Stimulated activated CD8-positive, alpha-beta memory T cell treated with anti-CD3 and anti-CD28 coated beads, Interleukin-2, amount 100 ng/mL, for 1 hour (primary cell): Measurements from ENCODE around the gene MEIS1.
"Not testable (repeated sequence)": the region's sequence is repeated elsewhere in the genome, so short reads cannot be mapped to it uniquely, and the experiment has no call there.

ENCODE experiments used
- DNase-seq, 2 donors: peaks; one replicate each; pipeline ENCODE4 v3.0.0-alpha.2; 2020; ENCODE audit warnings: low read depth in 2 of 2

Gene MEIS1

GRCh38 chr2:66434679-66435548, at the start of gene MEIS1:
TSS of gene MEIS1 (plus strand) at chr2:66435125. CDS start at chr2:66435857, 732 bp downstream.
- DNase-seq, result no peak

- no peak for DNase-seq
Observed at GRCh38 chr2:66387016-66387753, 47.7 kb upstream of the MEIS1 start.

DNA sequence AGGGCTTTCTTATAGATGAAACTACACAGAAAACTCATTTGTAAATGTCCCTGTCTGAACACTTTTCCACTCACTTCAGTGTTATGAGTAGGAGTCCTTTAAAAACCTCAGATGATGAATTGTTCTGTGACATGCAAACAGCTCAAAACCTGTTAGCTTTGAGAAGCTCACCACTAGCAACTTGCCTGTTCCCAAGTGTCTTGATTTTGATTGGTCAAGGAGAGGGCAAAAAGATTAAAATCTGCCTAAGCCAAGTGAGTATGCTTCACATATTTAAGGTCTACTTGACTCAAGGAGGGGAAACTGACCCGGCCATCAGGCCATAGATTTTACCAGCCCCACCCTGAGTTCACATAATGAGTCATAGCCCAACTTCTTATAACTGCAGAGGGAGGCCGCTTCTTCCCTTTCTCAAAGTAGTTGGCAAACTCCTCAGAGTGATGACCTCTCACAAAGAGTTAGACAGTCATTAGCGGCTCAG, 45.2 kb upstream of the MEIS1 start:
- DNase-seq, result no peak

GRCh38 chr2:66390152-66390551, 44.8 kb upstream of the MEIS1 start:
- DNase-seq, result no peak

DNA sequence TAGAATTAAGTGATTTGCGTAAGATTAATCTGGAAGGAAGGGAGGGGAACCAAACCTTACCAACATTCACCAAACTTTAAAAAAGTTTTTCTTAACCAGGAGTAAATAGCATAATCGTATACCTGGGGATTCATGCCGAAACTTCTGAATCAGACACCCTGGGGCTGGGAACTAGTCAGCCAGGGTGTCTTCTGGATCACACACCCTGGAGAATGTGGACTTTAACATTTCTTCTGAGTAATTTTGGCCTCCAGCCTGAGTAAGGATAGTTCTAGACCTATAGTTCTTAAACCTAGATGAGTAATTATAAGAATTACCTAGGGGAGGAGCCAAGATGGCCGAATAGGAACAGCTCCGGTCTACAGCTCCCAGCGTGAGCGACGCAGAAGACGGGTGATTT, 44.1 kb upstream of the MEIS1 start:
- DNase-seq, result no peak

DNA sequence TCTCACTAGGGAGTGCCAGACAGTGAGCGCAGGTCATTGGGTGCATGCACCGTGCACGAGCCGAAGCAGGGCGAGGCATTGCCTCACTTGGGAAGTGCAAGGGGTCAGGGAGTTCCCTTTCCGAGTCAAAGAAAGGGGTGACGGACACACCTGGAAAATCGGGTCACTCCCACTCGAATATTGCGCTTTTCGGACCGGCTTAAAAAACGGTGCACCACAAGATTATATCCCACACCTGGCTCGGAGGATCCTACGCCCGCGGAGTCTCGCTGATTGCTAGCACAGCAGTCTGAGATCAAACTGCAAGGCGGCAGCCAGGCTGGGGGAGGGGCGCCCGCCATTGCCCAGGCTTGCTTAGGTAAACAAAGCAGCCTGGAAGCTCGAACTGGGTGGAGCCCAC, 43.7 kb upstream of the MEIS1 start:
- DNase-seq, result not testable (repeated sequence)

GRCh38 chr2:66405473-66405872, 29.5 kb upstream of the MEIS1 start:
- DNase-seq, result no peak

DNA sequence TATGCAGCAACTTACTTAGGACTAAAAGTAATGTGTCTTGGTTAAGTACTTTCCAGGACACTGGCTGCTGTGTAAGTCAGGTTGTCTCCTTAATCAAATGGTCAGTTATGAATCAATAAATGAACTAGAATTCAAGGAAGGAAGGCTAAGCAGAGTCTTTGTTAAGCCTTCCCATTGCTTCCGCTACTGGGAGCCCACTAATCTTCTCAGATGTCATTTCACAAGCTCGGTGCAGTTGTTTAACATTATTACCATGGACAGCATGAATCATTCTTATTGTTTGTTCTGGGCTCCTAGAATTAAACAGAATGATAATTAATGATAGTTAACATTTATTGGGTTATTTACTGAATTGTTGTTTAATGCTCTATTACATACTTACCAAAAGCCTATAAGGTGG, 26.0 kb upstream of the MEIS1 start:
- DNase-seq, result no peak

GRCh38 chr2:66412874-66413273, 22.1 kb upstream of the MEIS1 start:
- no peak for DNase-seq

GRCh38 chr2:66414896-66415295, 20.0 kb upstream of the MEIS1 start:
- DNase-seq, result no peak

DNA sequence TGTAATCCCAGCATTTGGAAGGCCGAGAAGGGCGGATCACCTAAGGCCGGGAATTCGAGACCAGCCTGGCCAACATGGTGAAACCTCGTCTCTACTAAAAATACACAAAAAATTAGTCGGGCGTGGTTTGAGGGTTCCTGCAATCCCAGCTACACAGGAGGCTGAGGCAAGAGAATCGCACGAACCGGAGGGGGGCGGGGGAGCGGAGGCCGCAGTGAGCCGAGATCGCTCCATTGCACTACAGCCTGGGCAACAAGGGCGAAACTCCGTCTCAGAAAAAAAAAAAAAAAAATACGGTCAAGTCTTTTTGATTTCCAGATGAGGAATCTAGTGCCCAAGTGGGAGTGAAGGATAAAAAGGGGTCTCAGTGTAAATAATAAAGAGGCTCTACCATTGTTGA, 16.5 kb upstream of the MEIS1 start:
- DNase-seq, result no peak

DNA sequence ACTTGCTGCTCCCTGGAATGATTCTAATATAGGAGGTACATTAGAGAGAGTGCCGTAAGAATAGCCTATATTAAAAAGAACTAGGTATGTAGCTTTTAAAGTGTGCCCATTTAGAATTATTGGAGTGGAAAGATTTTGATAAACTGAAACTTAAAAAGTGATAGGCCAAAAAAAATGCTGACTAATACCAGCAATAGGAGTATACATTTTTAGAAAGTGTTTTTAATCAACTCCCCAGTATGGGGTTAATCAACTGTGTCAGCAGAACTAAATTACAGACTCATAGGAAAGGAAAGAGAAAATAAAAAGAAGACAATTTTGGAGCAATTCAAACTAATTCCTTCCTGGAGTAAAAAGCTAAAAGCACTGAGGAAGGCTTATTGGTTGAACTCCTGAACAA, 13.3 kb upstream of the MEIS1 start:
- DNase-seq, result no peak

GRCh38 chr2:66423391-66424124, 11.4 kb upstream of the MEIS1 start:
- no peak for DNase-seq

DNA sequence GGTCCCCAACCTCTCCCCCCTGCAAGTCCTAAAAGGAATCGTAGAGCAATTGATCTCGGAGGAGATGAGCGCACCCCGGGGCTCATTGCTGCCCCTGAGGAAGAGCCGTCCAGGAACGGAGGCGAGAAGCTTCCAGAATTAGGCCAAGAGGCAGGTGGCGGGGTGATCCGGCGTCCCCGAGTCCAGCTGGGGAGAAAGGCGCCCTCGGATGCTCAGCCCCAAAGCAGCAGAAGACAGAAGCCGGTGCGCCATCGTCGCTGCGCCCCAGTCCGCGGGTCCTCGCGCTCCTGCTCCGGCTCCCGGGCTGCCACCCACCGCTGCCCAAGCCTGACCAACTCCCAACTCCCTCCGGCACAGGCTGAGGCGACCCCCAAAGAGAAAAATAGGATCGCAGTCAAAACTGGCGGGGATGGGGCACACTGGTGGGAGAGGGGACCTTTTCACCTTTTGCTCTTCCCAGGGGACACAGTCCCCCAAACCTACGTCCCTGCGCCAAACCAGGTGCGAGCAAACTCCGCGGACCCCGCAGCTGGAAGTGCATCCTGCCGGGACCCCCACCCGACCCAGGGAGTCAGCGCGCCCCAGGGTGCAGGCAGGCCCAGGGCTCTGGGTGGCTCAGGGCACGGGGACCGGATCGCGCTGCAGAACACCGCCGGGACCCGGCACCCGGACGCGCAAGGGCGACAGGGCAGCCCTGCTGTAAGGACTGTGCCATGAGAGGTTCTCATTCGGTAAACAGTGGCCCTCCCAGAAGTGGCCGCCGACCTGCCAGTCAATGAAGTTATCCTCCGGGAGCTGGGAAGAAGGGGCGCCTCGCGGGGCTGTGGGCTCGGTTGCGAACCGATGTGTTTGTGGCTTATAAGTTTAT, 8.4 kb upstream of the MEIS1 start:
- no peak for DNase-seq

- no peak for DNase-seq
Observed at GRCh38 chr2:66427300-66427699, 7.6 kb upstream of the MEIS1 start.

DNA sequence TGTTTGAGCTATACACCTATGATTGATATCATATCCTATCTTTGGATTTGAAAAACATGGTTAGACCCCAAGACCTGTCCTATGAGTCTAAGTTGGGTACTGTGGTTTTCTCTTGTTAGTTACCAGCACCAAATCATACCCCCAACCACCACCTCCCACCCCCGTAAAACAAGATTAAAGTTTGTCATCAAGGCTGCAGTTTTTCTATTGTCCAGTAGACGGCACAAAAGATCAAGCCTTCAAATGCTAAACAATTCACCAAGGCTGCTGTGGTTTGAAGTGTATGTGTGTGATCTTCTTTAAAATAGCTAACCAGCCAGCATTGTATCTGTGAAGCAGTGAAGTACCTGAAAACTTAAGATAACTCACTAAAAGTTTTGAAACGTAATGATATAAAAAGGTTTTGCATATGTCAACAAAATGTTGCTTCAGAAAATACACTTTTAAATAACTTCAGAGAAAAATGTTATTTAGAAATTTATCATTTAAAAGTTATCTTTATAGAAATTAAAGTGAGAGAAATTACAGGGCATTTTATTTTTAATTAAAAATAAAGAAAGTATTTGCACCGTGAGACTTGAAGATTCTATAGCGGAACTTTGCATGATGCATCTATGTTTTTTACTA, 5.8 kb upstream of the MEIS1 start:
- DNase-seq, result no peak

DNA sequence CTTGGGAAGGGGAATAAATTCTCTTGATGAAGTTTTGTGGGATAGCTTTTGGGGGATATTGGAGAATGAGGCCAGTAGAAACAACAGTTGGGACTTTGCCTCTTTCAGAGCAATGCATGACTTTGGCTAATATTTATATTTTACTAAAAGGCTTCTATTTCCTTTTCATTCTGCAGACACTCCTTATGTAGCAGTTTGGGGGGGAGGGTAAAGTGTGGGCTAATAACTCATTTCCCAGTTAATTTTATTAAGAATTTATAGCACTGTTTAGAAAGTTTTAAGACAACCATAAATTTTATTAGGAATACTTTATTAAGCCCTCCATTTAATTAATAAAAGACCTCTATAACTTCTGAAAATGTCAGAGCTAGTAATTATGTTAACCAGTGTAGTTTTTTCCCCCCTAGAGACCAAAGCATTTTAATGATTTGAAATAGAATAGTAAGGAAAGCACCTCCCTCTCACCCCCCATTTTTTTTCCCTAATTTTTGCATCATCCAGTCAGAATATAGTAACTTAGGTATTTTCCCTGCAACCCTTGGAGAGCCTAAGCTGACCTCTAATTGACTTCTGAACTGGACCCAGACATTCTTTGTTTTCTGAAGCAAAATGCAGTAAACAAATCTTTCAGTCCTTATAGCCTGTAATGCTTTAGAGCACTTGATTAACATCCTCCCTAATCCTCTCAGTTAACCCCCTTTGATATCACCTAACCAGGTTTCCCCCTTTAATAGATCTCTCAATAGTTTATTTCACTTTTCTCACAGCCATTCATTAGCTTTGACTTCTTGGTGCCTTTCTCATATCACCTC, 5.0 kb upstream of the MEIS1 start:
- DNase-seq, result no peak

- no peak for DNase-seq
Observed at GRCh38 chr2:66430505-66431273, 4.2 kb upstream of the MEIS1 start.

DNA sequence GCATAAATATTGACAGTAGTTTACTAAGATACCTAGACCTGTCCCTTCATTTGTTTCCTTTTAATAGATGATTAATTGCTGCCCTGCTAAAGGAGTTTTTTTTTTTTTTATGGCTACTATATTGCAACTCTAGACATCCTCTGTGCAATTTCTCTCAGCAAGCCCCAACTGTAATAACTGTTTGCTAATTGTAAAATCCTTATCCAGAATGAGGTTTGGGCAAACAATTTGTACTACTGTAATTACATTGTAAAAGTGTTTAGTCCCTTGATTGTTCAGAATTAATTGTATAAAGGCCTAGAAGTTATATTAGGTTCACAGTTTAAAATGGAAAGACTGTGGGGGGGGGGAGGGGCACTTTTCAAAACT, 3.7 kb upstream of the MEIS1 start:
- no peak for DNase-seq
